ENCODE data around the gene PTK6. TPM values are rescaled to one million over a fixed set of nuclear protein-coding genes. Genes with fewer than 3 reads are reported as not detected.

The PTK6 gene
- total RNA-seq, 1 donor from 2014 or later = 0.13 TPM

DNA sequence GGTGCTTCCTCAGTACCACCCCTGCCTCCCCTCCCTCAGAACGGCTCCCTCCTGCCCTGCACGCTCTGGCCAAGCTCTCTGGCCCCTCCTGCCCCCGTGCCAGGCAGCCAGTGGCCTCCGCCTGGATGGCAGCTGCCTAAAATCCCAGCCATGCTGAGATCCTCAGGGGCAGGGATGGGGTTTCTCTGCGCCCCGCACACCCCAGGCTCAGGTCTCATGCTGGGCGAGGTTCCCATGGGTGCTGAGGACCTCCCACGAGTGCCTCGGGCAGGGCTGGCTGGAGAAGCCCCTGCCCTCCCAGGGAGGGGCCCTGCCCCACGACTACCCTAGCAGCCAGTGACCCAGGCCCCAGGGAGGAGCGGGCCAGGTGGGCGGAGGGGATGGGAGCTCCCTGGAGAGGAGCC lies 2.7 kb downstream of the PTK6 start:
- no peak for DNase-seq (ENCODE audit: extremely low spot score, unreplicated experiment)
- peaks cover 15% of the 10 kb centered on the region for H3K4me1 Mint-ChIP-seq (ENCODE audit: unreplicated experiment)
- H3K9me3 Mint-ChIP-seq (ENCODE audit: unreplicated experiment) = no peaks in the 10 kb centered on the region
- H3K27ac Mint-ChIP-seq (ENCODE audit: unreplicated experiment) = no peak overlapping the region
- H3K36me3 Mint-ChIP-seq (ENCODE audit: unreplicated experiment) = no peaks in the 10 kb centered on the region
- no peak overlapping the region for H3K4me3 Mint-ChIP-seq (ENCODE audit: unreplicated experiment)
- TF ChIP-seq, protein P1, sequence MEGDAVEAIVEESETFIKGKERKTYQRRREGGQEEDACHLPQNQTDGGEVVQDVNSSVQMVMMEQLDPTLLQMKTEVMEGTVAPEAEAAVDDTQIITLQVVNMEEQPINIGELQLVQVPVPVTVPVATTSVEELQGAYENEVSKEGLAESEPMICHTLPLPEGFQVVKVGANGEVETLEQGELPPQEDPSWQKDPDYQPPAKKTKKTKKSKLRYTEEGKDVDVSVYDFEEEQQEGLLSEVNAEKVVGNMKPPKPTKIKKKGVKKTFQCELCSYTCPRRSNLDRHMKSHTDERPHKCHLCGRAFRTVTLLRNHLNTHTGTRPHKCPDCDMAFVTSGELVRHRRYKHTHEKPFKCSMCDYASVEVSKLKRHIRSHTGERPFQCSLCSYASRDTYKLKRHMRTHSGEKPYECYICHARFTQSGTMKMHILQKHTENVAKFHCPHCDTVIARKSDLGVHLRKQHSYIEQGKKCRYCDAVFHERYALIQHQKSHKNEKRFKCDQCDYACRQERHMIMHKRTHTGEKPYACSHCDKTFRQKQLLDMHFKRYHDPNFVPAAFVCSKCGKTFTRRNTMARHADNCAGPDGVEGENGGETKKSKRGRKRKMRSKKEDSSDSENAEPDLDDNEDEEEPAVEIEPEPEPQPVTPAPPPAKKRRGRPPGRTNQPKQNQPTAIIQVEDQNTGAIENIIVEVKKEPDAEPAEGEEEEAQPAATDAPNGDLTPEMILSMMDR (IDR thresholded peaks at IDR 0.05) = no peak
- H3K27me3 Mint-ChIP-seq (ENCODE audit: unreplicated experiment) = no peaks in the 10 kb centered on the region

- TF ChIP-seq, protein P1 (IDR thresholded peaks at IDR 0.05) = no peak
- Mint-ChIP-seq H3K27me3 (ENCODE audit: unreplicated experiment) (no peaks in the 10 kb centered on the region), H3K4me1 (ENCODE audit: unreplicated experiment) (peaks cover 15% of the 10 kb centered on the region), H3K36me3 (ENCODE audit: unreplicated experiment) (no peaks in the 10 kb centered on the region), H3K27ac (ENCODE audit: unreplicated experiment) (no peak overlapping the region), H3K4me3 (ENCODE audit: unreplicated experiment) (no peak overlapping the region), H3K9me3 (ENCODE audit: unreplicated experiment) (no peaks in the 10 kb centered on the region)
- no peak for DNase-seq (ENCODE audit: extremely low spot score, unreplicated experiment)
These were observed 3.2 kb downstream of the PTK6 start for GRCh38 chr20:63533871-63534393.

- Mint-ChIP-seq H3K4me1 (ENCODE audit: unreplicated experiment) (peaks cover 15% of the 10 kb centered on the region), H3K27me3 (ENCODE audit: unreplicated experiment) (no peaks in the 10 kb centered on the region), H3K9me3 (ENCODE audit: unreplicated experiment) (no peaks in the 10 kb centered on the region), H3K36me3 (ENCODE audit: unreplicated experiment) (no peaks in the 10 kb centered on the region), H3K27ac (ENCODE audit: unreplicated experiment) (no peak overlapping the region), H3K4me3 (ENCODE audit: unreplicated experiment) (no peak overlapping the region)
- TF ChIP-seq, protein P1 (IDR thresholded peaks at IDR 0.05) = no peak
- DNase-seq (ENCODE audit: extremely low spot score, unreplicated experiment) = no peak
These were observed 3.8 kb downstream of the PTK6 start for GRCh38 chr20:63533388-63533787.

DNA sequence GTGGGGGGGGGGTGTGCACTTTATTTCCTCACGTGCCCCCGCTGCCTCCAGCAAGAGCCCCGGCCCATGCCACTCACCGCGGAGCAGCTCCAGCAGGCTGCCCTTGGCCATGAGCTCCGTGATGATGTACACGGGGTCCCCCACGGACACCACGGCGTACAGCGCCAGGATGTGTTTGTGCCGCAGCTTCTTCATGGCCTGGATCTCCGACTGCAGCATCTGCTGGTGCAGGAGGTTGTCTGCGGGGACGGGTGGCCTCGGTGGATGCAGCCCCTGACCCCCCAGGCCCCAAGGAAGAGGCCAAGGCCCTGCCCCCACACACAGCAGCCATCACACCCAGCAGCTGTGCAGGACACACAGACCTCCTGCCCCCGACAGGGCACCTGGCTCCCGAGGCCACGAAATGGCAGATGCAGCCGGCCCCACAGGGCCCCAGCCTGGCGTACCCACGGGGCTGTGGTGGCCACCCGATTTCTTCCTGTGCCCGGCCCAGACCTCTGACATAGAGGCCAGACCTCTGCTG lies 4.7 kb downstream of the PTK6 start:
- no peak overlapping the region for H3K27ac Mint-ChIP-seq (ENCODE audit: unreplicated experiment)
- H3K27me3 Mint-ChIP-seq (ENCODE audit: unreplicated experiment) = no peaks in the 10 kb centered on the region
- no peak overlapping the region for H3K4me3 Mint-ChIP-seq (ENCODE audit: unreplicated experiment)
- H3K9me3 Mint-ChIP-seq (ENCODE audit: unreplicated experiment) = no peaks in the 10 kb centered on the region
- TF ChIP-seq, protein P1 (IDR thresholded peaks at IDR 0.05) = no peak
- no peak for DNase-seq (ENCODE audit: extremely low spot score, unreplicated experiment)
- peaks cover 10% of the 10 kb centered on the region for H3K4me1 Mint-ChIP-seq (ENCODE audit: unreplicated experiment)
- no peaks in the 10 kb centered on the region for H3K36me3 Mint-ChIP-seq (ENCODE audit: unreplicated experiment)

DNA sequence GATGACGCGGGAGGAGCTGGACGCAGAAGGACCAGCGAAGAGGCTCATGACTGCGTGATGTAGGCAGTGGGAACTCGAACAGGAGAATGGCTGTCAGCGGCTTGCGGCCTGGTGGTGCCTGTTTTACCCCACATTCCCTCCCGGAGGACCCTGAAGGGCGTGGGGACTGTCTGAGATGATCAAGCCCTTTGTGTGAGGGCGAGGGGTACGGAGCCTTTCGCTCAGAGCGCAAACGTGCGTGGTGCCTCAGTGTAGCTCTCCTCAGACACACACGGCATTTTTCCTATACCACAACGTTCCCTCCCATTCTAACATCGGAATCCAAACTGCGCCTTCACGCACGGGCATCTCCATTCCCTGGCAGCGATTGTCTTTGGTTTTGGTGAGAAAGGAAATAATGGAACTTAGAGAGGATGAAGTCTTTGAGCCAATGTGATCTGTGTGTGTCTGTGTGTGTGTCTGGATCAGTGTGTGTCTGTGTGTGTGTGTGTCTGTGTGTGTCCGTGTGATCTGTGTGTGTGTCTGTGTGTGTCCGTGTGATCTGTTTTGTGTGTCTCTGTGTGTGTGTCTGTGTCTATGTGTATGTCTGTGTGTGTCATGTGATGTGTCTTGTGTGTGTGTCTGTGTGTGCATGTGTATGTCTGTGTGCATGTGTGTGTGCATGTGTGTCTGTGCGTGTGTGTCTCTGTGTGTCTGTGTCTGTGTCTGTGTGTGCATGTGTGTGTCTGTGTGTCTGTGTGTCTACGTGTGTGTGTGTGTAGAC lies 5.3 kb downstream of the PTK6 start:
- Mint-ChIP-seq H3K36me3 (ENCODE audit: unreplicated experiment) (no peaks in the 10 kb centered on the region), H3K27me3 (ENCODE audit: unreplicated experiment) (no peaks in the 10 kb centered on the region), H3K4me1 (ENCODE audit: unreplicated experiment) (peaks cover 9% of the 10 kb centered on the region), H3K4me3 (ENCODE audit: unreplicated experiment) (no peak overlapping the region), H3K27ac (ENCODE audit: unreplicated experiment) (no peak overlapping the region), H3K9me3 (ENCODE audit: unreplicated experiment) (no peaks in the 10 kb centered on the region)
- no peak for DNase-seq (ENCODE audit: extremely low spot score, unreplicated experiment)
- TF ChIP-seq, protein P1 (IDR thresholded peaks at IDR 0.05) = no peak
